ENCODE measurements around the gene ATP8B3. TPM values are rescaled to one million over a fixed set of nuclear protein-coding genes. Genes with fewer than 3 reads are reported as not detected.

Gene ATP8B3
- total and polyA plus RNA-seq, 10 of the 15 experiments (the other 5 are each of a cell fraction or from before 2014, with no cell fraction given): 0.13 to 1.7 (median 0.52) TPM

DNA sequence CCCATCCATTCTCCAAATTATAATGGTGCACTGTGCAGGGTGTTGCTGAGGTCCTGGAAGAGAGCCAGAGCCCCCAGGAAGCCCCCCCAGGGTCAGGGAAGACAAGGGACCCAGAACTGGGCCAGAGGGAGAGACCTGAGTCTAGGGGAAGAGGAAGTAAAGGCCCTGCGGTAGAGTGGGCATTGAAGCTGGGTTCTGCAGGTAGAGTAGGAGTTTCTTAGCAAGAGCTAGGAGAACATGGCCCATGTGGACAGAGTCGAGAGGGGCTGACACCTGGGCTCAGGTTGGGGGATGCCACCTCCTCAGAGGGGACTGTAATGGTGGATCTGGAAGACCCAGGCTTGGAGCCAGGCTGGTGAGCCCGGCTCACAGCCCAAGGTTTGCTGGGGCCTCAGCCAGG is 75.8 kb downstream of the ATP8B3 start (continued):
- no peak for TF ChIP-seq SKIL (IDR thresholded peaks at IDR 0.05; ENCODE audit: low read depth, poor library complexity, severe bottlenecking)
- no peak for TF ChIP-seq NRF1 (conservative IDR thresholded peaks at IDR 0.05; ENCODE audit: low read depth, low read length)
- TF ChIP-seq TCF7 (IDR thresholded peaks at IDR 0.05; ENCODE audit: borderline replicate concordance): no peak
- TF ChIP-seq RCOR1 (conservative IDR thresholded peaks at IDR 0.05; ENCODE audit: low read depth, low read length): no peak
- no peak for TF ChIP-seq FOS (IDR thresholded peaks at IDR 0.05; ENCODE audit: borderline replicate concordance, extremely low read depth, insufficient read length)
- no peak for TF ChIP-seq ZNF217 (IDR thresholded peaks at IDR 0.05)
- TF ChIP-seq, protein P1, sequence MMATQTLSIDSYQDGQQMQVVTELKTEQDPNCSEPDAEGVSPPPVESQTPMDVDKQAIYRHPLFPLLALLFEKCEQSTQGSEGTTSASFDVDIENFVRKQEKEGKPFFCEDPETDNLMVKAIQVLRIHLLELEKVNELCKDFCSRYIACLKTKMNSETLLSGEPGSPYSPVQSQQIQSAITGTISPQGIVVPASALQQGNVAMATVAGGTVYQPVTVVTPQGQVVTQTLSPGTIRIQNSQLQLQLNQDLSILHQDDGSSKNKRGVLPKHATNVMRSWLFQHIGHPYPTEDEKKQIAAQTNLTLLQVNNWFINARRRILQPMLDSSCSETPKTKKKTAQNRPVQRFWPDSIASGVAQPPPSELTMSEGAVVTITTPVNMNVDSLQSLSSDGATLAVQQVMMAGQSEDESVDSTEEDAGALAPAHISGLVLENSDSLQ (IDR thresholded peaks at IDR 0.05): no peak
- TF ChIP-seq ZNF622 (IDR thresholded peaks at IDR 0.05): no peak
- no peak for TF ChIP-seq SMC3 (IDR thresholded peaks at IDR 0.05; ENCODE audit: borderline replicate concordance, low read length)
- TF ChIP-seq SIX5 (IDR thresholded peaks at IDR 0.05; ENCODE audit: low read depth, low read length, severe bottlenecking): no peak
- TF ChIP-seq RFX5 (IDR thresholded peaks at IDR 0.05; ENCODE audit: low read depth, low read length): no peak
- TF ChIP-seq, protein P2, sequence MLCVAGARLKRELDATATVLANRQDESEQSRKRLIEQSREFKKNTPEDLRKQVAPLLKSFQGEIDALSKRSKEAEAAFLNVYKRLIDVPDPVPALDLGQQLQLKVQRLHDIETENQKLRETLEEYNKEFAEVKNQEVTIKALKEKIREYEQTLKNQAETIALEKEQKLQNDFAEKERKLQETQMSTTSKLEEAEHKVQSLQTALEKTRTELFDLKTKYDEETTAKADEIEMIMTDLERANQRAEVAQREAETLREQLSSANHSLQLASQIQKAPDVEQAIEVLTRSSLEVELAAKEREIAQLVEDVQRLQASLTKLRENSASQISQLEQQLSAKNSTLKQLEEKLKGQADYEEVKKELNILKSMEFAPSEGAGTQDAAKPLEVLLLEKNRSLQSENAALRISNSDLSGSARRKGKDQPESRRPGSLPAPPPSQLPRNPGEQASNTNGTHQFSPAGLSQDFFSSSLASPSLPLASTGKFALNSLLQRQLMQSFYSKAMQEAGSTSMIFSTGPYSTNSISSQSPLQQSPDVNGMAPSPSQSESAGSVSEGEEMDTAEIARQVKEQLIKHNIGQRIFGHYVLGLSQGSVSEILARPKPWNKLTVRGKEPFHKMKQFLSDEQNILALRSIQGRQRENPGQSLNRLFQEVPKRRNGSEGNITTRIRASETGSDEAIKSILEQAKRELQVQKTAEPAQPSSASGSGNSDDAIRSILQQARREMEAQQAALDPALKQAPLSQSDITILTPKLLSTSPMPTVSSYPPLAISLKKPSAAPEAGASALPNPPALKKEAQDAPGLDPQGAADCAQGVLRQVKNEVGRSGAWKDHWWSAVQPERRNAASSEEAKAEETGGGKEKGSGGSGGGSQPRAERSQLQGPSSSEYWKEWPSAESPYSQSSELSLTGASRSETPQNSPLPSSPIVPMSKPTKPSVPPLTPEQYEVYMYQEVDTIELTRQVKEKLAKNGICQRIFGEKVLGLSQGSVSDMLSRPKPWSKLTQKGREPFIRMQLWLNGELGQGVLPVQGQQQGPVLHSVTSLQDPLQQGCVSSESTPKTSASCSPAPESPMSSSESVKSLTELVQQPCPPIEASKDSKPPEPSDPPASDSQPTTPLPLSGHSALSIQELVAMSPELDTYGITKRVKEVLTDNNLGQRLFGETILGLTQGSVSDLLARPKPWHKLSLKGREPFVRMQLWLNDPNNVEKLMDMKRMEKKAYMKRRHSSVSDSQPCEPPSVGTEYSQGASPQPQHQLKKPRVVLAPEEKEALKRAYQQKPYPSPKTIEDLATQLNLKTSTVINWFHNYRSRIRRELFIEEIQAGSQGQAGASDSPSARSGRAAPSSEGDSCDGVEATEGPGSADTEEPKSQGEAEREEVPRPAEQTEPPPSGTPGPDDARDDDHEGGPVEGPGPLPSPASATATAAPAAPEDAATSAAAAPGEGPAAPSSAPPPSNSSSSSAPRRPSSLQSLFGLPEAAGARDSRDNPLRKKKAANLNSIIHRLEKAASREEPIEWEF (IDR thresholded peaks at IDR 0.05; ENCODE audit: insufficient replicate concordance, low read depth, low read length): no peak

Data from GM12878 (cell line).